Measurements from ENCODE around the gene GP2. TPM values are rescaled to one million over a fixed set of nuclear protein-coding genes. Genes with fewer than 3 reads are reported as not detected.

Gene GP2
- total and polyA plus RNA-seq, 4 donors, result 0.09 to 0.31 (median 0.27) TPM

DNA sequence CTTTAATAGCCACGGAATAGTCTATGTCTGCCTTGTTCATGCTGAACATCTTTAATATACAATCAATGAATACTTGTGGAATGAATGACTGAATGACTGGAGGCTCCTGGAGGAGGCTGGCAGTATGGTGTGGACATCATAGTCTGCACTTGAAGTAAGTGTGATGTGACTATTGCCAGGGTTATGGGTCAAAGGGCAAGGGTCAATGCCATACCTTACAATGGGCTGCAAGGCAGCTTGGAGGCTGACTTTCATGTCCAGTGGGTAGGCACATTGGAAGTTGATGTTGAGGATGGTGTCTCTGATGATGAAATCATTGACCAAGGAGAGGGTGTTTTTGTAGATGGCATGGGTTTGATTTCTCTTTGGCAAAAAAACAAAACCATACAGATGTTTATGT is 7.9 kb downstream of the GP2 start (continued):
- TF ChIP-seq, protein P1, sequence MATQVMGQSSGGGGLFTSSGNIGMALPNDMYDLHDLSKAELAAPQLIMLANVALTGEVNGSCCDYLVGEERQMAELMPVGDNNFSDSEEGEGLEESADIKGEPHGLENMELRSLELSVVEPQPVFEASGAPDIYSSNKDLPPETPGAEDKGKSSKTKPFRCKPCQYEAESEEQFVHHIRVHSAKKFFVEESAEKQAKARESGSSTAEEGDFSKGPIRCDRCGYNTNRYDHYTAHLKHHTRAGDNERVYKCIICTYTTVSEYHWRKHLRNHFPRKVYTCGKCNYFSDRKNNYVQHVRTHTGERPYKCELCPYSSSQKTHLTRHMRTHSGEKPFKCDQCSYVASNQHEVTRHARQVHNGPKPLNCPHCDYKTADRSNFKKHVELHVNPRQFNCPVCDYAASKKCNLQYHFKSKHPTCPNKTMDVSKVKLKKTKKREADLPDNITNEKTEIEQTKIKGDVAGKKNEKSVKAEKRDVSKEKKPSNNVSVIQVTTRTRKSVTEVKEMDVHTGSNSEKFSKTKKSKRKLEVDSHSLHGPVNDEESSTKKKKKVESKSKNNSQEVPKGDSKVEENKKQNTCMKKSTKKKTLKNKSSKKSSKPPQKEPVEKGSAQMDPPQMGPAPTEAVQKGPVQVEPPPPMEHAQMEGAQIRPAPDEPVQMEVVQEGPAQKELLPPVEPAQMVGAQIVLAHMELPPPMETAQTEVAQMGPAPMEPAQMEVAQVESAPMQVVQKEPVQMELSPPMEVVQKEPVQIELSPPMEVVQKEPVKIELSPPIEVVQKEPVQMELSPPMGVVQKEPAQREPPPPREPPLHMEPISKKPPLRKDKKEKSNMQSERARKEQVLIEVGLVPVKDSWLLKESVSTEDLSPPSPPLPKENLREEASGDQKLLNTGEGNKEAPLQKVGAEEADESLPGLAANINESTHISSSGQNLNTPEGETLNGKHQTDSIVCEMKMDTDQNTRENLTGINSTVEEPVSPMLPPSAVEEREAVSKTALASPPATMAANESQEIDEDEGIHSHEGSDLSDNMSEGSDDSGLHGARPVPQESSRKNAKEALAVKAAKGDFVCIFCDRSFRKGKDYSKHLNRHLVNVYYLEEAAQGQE (IDR thresholded peaks at IDR 0.05), result no peak
- TF ChIP-seq RXRA (IDR thresholded peaks at IDR 0.05), result no peak
- TF ChIP-seq, protein P2, sequence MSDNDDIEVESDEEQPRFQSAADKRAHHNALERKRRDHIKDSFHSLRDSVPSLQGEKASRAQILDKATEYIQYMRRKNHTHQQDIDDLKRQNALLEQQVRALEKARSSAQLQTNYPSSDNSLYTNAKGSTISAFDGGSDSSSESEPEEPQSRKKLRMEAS (IDR thresholded peaks at IDR 0.05), result no peak

DNA sequence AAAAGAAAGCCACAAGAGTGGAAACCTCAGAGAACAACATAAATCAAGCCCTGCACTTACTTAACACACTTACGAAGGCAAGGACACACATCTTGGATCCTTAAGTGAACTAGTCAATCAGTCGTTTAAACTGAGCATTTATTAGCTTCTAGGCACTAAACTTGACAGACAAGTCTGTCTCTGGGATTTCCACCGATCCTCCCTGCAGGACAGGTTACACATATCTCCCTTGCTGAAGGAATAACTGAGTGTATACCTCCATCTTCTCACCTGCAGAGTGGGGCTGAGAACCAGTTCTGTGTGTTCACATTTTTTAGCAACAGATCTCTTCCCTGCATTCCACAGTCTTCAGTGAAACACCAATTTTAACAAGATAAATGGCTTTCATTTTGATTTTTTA is 8.9 kb downstream of the GP2 start:
- no peak overlapping the region for H3K27ac ChIP-seq (ENCODE audit: low read depth in 1 of 2, low read length in 2 of 2)
- 72% methylated on average over 3 of the region's 3 CpGs for WGBS
- H3K9me3 ChIP-seq (ENCODE audit: control insufficient read depth in 4 of 4, low read length in 3 of 4), result no peaks in the 10 kb centered on the region
- no peaks in the 10 kb centered on the region for H3K4me1 ChIP-seq (ENCODE audit: control insufficient read depth in 4 of 4, insufficient read depth in 4 of 4, low read length in 3 of 4)
- TF ChIP-seq RXRA (IDR thresholded peaks at IDR 0.05), result no peak
- no peak for TF ChIP-seq EGR1 (IDR thresholded peaks at IDR 0.05; ENCODE audit: low read depth in 2 of 2)
- no peak for TF ChIP-seq HNF4A (conservative IDR thresholded peaks at IDR 0.05)
- TF ChIP-seq FOXA2 (IDR thresholded peaks at IDR 0.05), result no peak
- TF ChIP-seq, protein P2 (IDR thresholded peaks at IDR 0.05), result no peak
- no peak for TF ChIP-seq GABPA (IDR thresholded peaks at IDR 0.05 in 1 of 2, conservative IDR thresholded peaks at IDR 0.05 in 1 of 2)
- TF ChIP-seq, protein P1 (IDR thresholded peaks at IDR 0.05), result no peak
- TF ChIP-seq RAD21 (IDR thresholded peaks at IDR 0.05), result no peak
- no peak for TF ChIP-seq YY1 (IDR thresholded peaks at IDR 0.05)
- TF ChIP-seq HNF4G (IDR thresholded peaks at IDR 0.05), result no peak
- TF ChIP-seq, protein P3, sequence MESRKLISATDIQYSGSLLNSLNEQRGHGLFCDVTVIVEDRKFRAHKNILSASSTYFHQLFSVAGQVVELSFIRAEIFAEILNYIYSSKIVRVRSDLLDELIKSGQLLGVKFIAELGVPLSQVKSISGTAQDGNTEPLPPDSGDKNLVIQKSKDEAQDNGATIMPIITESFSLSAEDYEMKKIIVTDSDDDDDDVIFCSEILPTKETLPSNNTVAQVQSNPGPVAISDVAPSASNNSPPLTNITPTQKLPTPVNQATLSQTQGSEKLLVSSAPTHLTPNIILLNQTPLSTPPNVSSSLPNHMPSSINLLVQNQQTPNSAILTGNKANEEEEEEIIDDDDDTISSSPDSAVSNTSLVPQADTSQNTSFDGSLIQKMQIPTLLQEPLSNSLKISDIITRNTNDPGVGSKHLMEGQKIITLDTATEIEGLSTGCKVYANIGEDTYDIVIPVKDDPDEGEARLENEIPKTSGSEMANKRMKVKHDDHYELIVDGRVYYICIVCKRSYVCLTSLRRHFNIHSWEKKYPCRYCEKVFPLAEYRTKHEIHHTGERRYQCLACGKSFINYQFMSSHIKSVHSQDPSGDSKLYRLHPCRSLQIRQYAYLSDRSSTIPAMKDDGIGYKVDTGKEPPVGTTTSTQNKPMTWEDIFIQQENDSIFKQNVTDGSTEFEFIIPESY (IDR thresholded peaks at IDR 0.05), result no peak
- no peak for TF ChIP-seq NR2F2 (IDR thresholded peaks at IDR 0.05)
- no peak for DNase-seq (ENCODE audit: low spot score)
- H3K27me3 ChIP-seq (ENCODE audit: control insufficient read depth in 4 of 4, insufficient read depth in 4 of 4, low read length in 3 of 4), result peaks cover 0 to 2% (median 0%) of the 10 kb centered on the region in 4 donors
- H3K9ac ChIP-seq (ENCODE audit: low read depth in 1 of 2, low read length in 2 of 2), result no peak overlapping the region
- no peak overlapping the region for H3K4me3 ChIP-seq (ENCODE audit: low read depth in 1 of 3, low read length in 3 of 3)
- H3K36me3 ChIP-seq (ENCODE audit: control insufficient read depth in 4 of 4, insufficient read depth in 3 of 4, low read depth in 1 of 4, low read length in 3 of 4), result no peaks in the 10 kb centered on the region

All from liver (tissue), 9 donors.